Ramos (cell line): ENCODE results near the gene HS3ST4.

Experiments used
- in situ Hi-C: fragments of 300-500 bp; cut with MboI; formaldehyde crosslinking; loops from one replicate; pipeline ENCODE4 v1.14.3; 2022; ENCODE audit warnings: low sequenced_read_pairs; ENCODE audit not compliant: unreplicated experiment

The HS3ST4 gene

GRCh38 chr16:26149364-26150190, 457.8 kb downstream of the HS3ST4 start:
- in situ Hi-C loops: no loop called here

DNA sequence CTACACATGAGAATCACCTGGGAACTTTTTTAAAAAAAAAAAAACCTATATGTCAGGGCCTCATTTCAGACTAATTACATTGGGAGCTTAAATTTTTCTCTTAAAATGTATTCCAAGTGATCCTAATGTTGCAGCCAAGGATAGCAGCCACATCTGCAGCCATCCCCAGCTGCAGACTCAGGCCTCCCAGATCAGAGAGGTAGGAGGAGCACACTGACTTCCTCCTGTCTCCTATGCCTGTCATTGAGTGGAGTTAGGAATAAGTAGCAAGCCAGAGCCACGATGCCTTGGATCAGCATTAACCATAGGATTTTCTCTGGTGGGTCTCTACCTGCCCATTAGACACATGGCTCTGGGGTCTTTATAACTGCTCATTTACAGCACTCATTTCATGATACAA, 463.5 kb downstream of the HS3ST4 start:
- in situ Hi-C loops: no loop called here

- in situ Hi-C loops: no loop called here
Measured at GRCh38 chr16:26157319-26157718, 465.6 kb downstream of the HS3ST4 start.

GRCh38 chr16:26158142-26158759, 466.5 kb downstream of the HS3ST4 start:
- in situ Hi-C loops: no loop called here

GRCh38 chr16:26161461-26162180, 469.9 kb downstream of the HS3ST4 start:
- in situ Hi-C loops: no loop called here

DNA sequence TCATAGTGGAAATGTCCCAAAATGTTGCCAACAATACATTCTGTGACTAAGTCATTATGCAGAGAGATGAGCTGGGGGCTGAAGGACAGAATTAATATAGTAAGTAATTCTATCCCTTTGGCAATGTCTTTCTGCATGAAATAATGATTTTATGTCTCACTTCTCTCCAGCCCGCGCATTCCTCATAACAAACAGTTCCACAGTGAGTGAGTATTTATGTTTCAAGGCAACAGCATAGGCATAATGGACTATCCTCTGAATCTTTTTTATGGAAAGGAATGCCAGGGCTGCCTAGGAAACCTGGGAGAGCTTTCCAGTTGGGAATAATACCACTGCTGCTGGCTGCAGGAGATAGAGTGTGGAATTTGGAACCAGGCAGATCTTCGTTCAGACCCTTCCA, 477.7 kb downstream of the HS3ST4 start:
- in situ Hi-C loops: no loop called here

GRCh38 chr16:26175944-26176343, 484.2 kb downstream of the HS3ST4 start:
- in situ Hi-C loops: no loop called here

GRCh38 chr16:26177438-26177837, 485.7 kb downstream of the HS3ST4 start:
- in situ Hi-C loops: no loop called here

- in situ Hi-C loops: no loop called here
Measured at GRCh38 chr16:26178298-26178697, 486.5 kb downstream of the HS3ST4 start.

- in situ Hi-C loops: no loop called here
Measured at GRCh38 chr16:26186091-26186615, 494.4 kb downstream of the HS3ST4 start.
